ENCODE measurements around the gene PACSIN2. TPM values are rescaled to one million over a fixed set of nuclear protein-coding genes. Genes with fewer than 3 reads are reported as not detected.

Gene PACSIN2
- total RNA-seq, 2 experiments from 2014 or later = 35.0 to 35.9 TPM

DNA sequence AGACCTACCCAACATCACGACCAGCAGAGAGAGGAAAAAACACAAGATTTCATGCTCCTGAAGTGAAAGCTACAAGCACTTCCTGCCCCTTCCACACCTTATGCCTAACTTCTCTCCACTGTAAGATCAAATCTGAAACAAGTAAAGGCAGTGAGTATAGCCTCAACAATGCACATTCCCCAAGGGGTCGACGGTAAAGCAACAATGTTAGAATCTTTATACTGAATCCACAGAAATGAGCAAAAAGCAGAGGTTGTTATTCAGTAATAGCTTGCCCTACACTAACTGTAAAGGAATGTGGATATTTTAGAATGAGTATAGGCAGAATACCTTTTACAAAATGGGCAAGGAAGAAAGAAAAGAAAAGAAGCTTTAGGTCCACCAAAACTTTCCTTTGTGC lies 173.5 kb downstream of the PACSIN2 start:
- Mint-ChIP-seq H3K27me3 (no peaks in the 10 kb centered on the region), H3K4me3 (no peak overlapping the region), H3K36me3 (peaks cover 15% of the 10 kb centered on the region), H3K27ac (no peak overlapping the region), H3K4me1 (ENCODE audit: low read depth) (peaks cover 14% of the 10 kb centered on the region), H3K9me3 (no peaks in the 10 kb centered on the region)
- no peak for DNase-seq
- POLR2A ChIA-PET = interaction anchor here (0.6 kb wide), 1 partner anchor 44 kb away, joined by 6 read pairs; no protein-coding TSS in a partner anchor
- CTCF ChIA-PET = interaction anchor here (0.9 kb wide), 1 partner anchor 15 kb away, joined by 3 read pairs; no protein-coding TSS in a partner anchor
- intact Hi-C loops (cut with micrococcal nuclease) = no loop called here

DNA sequence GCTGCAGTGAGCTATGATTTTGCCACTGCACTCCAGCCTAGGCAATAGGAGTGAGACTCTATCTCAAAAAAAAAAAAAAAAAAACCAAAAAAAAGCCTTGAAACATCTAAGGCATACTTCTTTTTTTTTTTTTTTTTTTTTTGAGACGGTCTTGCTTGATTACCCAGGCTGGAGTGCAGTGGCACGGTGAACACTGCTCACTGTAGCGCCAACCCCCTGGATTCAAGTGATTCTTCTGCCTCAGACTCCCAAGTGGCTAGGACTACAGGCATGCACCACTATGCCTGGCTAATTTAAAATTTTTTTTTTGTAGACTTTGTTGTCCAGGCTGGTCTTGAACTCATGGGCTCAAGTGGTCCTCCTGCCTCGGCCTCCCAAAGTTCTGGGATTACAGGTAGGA lies 177.4 kb downstream of the PACSIN2 start:
- no peaks in the 10 kb centered on the region for H3K9me3 Mint-ChIP-seq
- peaks cover 19% of the 10 kb centered on the region for H3K36me3 Mint-ChIP-seq
- H3K27me3 Mint-ChIP-seq = no peaks in the 10 kb centered on the region
- ChIA-PET POLR2A (no interaction called here), CTCF (no interaction called here)
- H3K4me1 Mint-ChIP-seq (ENCODE audit: low read depth) = peaks cover 5% of the 10 kb centered on the region
- H3K27ac Mint-ChIP-seq = no peak overlapping the region
- intact Hi-C loops (cut with micrococcal nuclease) = no loop called here
- no peak for DNase-seq
- H3K4me3 Mint-ChIP-seq = no peak overlapping the region

DNA sequence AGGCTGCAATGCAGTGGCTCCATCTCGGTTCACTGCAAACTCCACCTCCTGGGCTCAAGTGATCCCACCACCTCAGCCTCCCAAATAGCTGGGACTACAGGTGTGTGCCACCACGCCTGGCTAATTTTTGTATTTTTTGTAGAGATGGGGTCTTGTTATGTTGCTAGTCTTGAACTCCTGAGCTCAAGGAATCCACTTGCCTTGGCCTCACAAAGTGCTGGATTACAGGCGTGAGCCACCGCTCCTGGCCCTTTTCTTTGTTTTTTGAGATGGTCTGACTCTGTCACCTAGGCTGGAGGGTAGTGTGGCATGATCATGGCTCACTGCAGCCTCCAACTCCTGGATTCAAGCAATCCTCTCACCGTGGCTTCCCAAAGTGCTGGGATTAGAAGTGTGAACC lies 178.9 kb downstream of the PACSIN2 start:
- CTCF ChIA-PET = interaction anchor here (0.9 kb wide), 1 partner anchor 31 kb away, joined by 4 read pairs; no protein-coding TSS in a partner anchor
- Mint-ChIP-seq H3K9me3 (no peaks in the 10 kb centered on the region), H3K27ac (no peak overlapping the region), H3K4me1 (ENCODE audit: low read depth) (peaks cover 5% of the 10 kb centered on the region), H3K27me3 (no peaks in the 10 kb centered on the region), H3K36me3 (peaks cover 25% of the 10 kb centered on the region), H3K4me3 (no peak overlapping the region)
- POLR2A ChIA-PET = no interaction called here
- intact Hi-C loops (cut with micrococcal nuclease) = no loop called here
- no peak for DNase-seq

DNA sequence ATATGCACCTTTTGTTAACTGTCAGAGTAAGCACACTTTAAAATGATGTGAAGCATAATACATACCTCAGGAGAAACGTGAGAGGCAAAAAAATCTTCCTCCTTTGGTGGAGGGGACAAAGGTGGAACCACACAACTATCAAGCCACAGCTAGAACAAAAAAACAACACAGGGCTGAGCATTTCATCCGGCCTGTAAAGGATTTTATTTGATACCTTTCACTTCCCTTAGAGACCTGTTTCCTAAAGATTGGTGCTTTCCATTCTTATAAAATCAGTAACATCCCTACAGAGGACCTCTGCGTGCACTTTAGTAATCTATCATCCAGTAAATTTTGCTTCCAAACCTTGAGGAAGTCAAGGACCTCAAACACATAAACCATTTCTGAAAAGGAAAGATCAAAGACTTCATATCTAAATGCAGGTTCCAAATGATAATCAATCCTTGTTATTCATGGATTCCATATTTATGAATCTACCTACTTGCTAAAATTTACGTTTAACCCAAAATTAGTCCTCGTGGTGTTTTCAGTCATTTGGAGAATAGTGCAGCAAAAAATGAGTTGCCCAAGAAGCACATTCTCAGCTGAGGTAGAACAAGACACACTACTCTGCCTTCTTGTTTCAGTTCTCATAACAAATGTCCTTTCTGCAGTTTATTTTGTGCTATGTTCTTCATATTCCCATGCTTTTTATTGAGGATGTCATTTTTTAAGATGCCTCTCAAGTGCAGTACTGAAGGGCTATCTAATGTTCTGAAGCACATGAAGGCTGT lies 180.6 kb downstream of the PACSIN2 start:
- intact Hi-C loops (cut with micrococcal nuclease) = no loop called here
- Mint-ChIP-seq H3K9me3 (no peaks in the 10 kb centered on the region), H3K36me3 (peaks cover 26% of the 10 kb centered on the region), H3K4me1 (ENCODE audit: low read depth) (peaks cover 2% of the 10 kb centered on the region), H3K27ac (peak overlapping the region; percentile 9), H3K4me3 (no peak overlapping the region), H3K27me3 (no peaks in the 10 kb centered on the region)
- CTCF ChIA-PET = no interaction called here
- POLR2A ChIA-PET = no interaction called here
- DNase-seq = no peak

DNA sequence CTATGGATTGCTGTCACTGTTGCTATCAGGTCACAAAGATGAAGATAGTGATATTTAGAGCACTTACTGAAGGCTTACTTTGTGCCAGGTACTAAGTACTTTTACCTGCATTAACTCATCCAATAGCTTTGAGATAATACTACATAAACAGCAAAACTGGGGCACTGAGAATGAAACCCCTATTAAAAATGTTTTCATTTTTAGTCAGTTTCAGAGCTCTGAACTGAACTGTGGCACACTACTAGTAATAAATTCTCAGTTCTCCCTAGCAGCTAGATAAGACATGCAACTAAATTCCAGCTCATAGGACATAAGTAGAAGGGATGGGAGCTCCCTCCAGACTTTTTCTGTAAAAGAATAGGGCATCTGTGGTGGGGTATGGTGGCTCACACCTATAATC lies 181.8 kb downstream of the PACSIN2 start:
- intact Hi-C loops (cut with micrococcal nuclease) = no loop called here
- CTCF ChIA-PET = interaction anchor here (1.0 kb wide), 1 partner anchor 13 kb away, joined by 4 read pairs; no protein-coding TSS in a partner anchor
- DNase-seq = no peak
- Mint-ChIP-seq H3K27ac (no peak overlapping the region), H3K4me1 (ENCODE audit: low read depth) (peaks cover 7% of the 10 kb centered on the region), H3K36me3 (peaks cover 26% of the 10 kb centered on the region), H3K27me3 (no peaks in the 10 kb centered on the region), H3K4me3 (no peak overlapping the region), H3K9me3 (no peaks in the 10 kb centered on the region)
- POLR2A ChIA-PET = no interaction called here

DNA sequence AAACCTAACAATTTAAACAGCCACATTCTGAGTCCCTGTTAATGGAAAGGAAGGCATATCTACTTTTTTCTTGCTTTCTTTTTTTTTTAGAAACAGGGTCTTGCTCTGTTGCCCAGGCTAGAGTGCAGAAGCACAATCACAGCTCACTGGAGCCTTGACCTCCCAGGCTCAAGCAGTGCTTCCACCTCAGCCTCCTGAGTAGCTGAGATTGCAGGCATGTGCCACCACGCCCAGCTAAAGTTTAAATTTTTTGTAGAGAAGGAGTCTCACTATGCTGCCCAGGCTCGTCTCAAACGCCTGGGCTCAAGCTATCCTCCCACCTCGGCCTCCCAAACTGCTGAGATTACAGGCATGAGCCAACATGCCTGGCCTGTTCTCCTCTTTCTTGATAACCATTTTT lies 183.2 kb downstream of the PACSIN2 start:
- DNase-seq = no peak
- no peak overlapping the region for H3K27ac Mint-ChIP-seq
- intact Hi-C loops (cut with micrococcal nuclease) = no loop called here
- H3K4me1 Mint-ChIP-seq (ENCODE audit: low read depth) = peaks cover 7% of the 10 kb centered on the region
- H3K27me3 Mint-ChIP-seq = no peaks in the 10 kb centered on the region
- H3K4me3 Mint-ChIP-seq = no peak overlapping the region
- H3K9me3 Mint-ChIP-seq = no peaks in the 10 kb centered on the region
- CTCF ChIA-PET = no interaction called here
- H3K36me3 Mint-ChIP-seq = peaks cover 28% of the 10 kb centered on the region
- POLR2A ChIA-PET = no interaction called here

DNA sequence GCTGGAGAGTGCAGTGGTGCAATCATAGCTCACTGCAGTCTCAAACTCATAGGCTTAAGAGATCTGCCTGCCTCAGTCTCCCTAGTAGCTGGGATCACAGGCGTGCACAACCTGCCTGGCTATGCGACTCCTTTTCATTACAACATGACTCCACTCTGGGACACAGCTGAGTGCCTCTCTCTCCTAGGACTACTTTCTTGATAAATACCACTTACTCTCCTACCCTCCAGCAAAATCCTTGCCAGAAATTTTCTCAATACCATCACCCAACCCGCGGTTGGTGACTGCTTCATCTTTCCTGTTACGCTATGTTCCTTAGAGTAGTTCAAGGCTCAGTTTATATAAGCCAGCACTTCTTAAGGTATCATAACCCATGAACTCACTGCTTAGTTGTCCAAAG lies 184.8 kb downstream of the PACSIN2 start:
- no peaks in the 10 kb centered on the region for H3K27me3 Mint-ChIP-seq
- H3K36me3 Mint-ChIP-seq = peaks cover 25% of the 10 kb centered on the region
- H3K9me3 Mint-ChIP-seq = no peaks in the 10 kb centered on the region
- DNase-seq = no peak
- ChIA-PET POLR2A (no interaction called here), CTCF (no interaction called here)
- H3K4me3 Mint-ChIP-seq = no peak overlapping the region
- intact Hi-C loops (cut with micrococcal nuclease) = no loop called here
- peaks cover 7% of the 10 kb centered on the region for H3K4me1 Mint-ChIP-seq (ENCODE audit: low read depth)
- no peak overlapping the region for H3K27ac Mint-ChIP-seq

DNA sequence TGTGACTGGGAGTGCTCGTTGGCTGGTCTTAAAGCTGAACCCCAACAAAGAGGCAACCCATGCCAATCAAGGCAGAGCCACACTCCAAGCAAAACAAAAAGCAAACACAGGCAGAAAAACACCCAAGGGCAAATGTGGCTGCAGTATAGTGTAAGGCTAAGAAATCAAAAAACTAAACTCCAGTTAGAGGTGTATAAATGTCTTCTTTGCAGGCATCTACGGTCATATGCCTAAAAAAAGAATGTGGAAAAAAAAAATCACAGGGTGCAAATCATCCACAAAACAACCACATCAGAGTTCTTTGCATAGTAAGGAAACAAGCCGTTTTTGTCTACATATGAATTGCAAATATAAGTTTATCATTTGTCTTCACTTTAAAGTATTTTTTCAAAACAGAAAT lies 185.6 kb downstream of the PACSIN2 start:
- DNase-seq = no peak
- no peak overlapping the region for H3K4me3 Mint-ChIP-seq
- H3K9me3 Mint-ChIP-seq = no peaks in the 10 kb centered on the region
- POLR2A ChIA-PET = no interaction called here
- H3K36me3 Mint-ChIP-seq = peaks cover 20% of the 10 kb centered on the region
- no peak overlapping the region for H3K27ac Mint-ChIP-seq
- CTCF ChIA-PET = no interaction called here
- intact Hi-C loops (cut with micrococcal nuclease) = no loop called here
- peaks cover 6% of the 10 kb centered on the region for H3K4me1 Mint-ChIP-seq (ENCODE audit: low read depth)
- no peaks in the 10 kb centered on the region for H3K27me3 Mint-ChIP-seq

DNA sequence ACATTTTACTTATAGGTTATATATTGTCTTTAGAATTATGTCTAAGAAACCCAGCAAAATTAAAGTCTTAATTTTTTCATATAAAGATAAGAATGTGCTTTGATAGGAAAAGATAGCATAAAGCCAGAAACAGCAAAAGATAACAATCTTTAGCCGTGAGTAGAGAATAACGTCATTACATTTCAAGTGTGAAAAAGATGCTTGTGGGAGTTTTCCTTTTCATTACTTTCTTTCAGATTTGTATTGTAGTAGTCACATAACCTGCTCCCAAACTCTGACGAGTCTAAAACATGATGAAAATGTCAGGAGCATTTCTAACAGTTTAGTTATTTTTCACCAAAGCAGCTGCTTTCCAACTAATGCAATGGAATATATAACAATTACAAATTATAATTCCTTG lies 189.2 kb downstream of the PACSIN2 start:
- Mint-ChIP-seq H3K27ac (no peak overlapping the region), H3K4me1 (ENCODE audit: low read depth) (peaks cover 5% of the 10 kb centered on the region), H3K36me3 (peaks cover 23% of the 10 kb centered on the region), H3K9me3 (peaks cover 4% of the 10 kb centered on the region), H3K4me3 (no peak overlapping the region), H3K27me3 (no peaks in the 10 kb centered on the region)
- CTCF ChIA-PET = no interaction called here
- intact Hi-C loops (cut with micrococcal nuclease) = no loop called here
- no peak for DNase-seq
- POLR2A ChIA-PET = interaction anchor here (1.2 kb wide), 1 partner anchor 210 kb away, joined by 3 read pairs; no protein-coding TSS in a partner anchor

DNA sequence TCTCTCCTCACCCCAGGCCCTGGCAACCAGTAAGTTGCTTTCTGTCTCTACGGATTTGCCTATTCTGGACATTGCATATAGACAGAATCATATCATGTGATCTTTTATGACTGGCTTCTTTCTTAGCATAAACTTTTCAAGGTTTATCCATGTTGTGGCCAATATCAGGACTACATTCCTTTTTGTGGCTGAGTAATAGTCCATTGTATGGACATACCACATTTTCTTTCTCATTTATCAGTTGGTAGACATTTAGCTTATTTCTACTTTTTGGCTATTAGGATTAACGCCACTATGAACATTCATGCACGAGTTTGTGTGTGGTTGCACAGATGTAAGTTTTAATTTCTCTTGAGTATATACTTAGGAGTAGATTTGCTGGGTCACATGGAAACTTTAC lies 193.6 kb downstream of the PACSIN2 start:
- intact Hi-C loops (cut with micrococcal nuclease) = no loop called here
- Mint-ChIP-seq H3K27me3 (no peaks in the 10 kb centered on the region), H3K27ac (no peak overlapping the region), H3K9me3 (peaks cover 4% of the 10 kb centered on the region), H3K4me3 (no peak overlapping the region), H3K36me3 (peaks cover 25% of the 10 kb centered on the region), H3K4me1 (ENCODE audit: low read depth) (no peaks in the 10 kb centered on the region)
- no peak for DNase-seq
- POLR2A ChIA-PET = no interaction called here
- CTCF ChIA-PET = no interaction called here

DNA sequence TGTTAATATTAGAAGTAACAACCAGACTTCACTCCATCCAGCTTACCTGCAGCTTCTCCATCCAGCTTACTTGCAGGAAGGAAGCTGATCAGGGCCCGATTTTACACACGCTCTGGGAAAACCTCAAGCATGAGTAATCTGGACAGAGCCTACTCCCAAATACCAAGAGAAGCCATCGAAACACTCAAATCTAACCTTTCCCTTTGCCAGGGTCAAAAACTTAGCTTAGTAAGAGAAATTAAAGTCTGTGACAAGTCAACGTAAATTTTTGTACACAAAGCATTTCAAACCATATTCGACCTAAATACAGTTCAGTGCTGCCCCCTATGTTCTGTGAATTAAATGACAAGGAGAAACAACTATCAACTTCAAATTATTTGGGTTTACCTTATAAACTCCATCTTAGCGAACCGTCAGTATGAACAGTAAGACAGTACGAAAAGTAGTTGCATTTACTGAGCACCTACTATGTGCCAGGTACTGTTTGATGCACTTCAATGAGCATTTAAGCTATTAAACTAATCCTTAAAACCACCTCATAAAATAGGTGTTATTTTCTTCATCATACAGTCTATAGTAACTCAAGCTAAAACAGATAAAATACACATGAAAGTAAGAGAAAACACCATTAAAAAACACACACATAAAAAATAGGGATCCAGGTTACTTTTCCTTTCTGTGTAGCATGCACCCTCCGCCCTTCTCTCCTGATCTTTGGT lies 194.7 kb downstream of the PACSIN2 start:
- intact Hi-C loops (cut with micrococcal nuclease) = no loop called here
- DNase-seq = no peak
- ChIA-PET POLR2A (no interaction called here), CTCF (interaction anchor here (0.7 to 1.5 kb wide), 4 partner anchors 13 to 44 kb away, joined by 3 to 4 read pairs (median 4); no protein-coding TSS in a partner anchor)
- Mint-ChIP-seq H3K9me3 (peaks cover 4% of the 10 kb centered on the region), H3K27me3 (no peaks in the 10 kb centered on the region), H3K27ac (no peak overlapping the region), H3K4me3 (no peak overlapping the region), H3K4me1 (ENCODE audit: low read depth) (no peaks in the 10 kb centered on the region), H3K36me3 (peaks cover 25% of the 10 kb centered on the region)

Data from activated CD4-positive, alpha-beta memory T cell treated with anti-CD3 and anti-CD28 coated beads for 36 hours (primary cell).